Liver (tissue), 9 donors: ENCODE measurements around the gene DIPK1B. TPM values are rescaled to one million over a fixed set of nuclear protein-coding genes. Genes with fewer than 3 reads are reported as not detected.
A peak's percentile ranks its signal among the peaks of the same experiment; 100 is the strongest.

Experiments
- DNase-seq: peaks from one replicate; pipeline ENCODE4 v3.0.0-alpha.2; 2017; ENCODE audit warnings: low spot score
- H3K27ac ChIP-seq, 2 donors: one replicate each; pipeline ENCODE4 v1.7.0; 2013; ENCODE audit warnings: inconsistent platforms in 2 of 2, low read length in 2 of 2, control low read depth in 1 of 2, low read depth in 1 of 2, mild to moderate bottlenecking in 1 of 2
- H3K27me3 ChIP-seq, 4 donors: one replicate each; pipeline versions ENCODE4 v1.6.1 to v1.7.0; 2013; ENCODE audit warnings: low read length in 3 of 4, inconsistent platforms in 1 of 4, mild to moderate bottlenecking in 1 of 4, moderate library complexity in 1 of 4; ENCODE audit not compliant: control insufficient read depth in 4 of 4, insufficient read depth in 4 of 4
- H3K36me3 ChIP-seq, 4 donors: one replicate each; pipeline versions ENCODE4 v1.6.1 to v1.7.0; 2013; ENCODE audit warnings: low read length in 3 of 4, mild to moderate bottlenecking in 3 of 4, low read depth in 1 of 4, moderate library complexity in 1 of 4; ENCODE audit not compliant: control insufficient read depth in 4 of 4, insufficient read depth in 3 of 4
- H3K4me1 ChIP-seq, 4 donors: one replicate each; pipeline versions ENCODE4 v1.6.1 to v1.7.0; 2013; ENCODE audit warnings: low read length in 3 of 4, mild to moderate bottlenecking in 3 of 4, moderate library complexity in 1 of 4; ENCODE audit not compliant: control insufficient read depth in 4 of 4, insufficient read depth in 4 of 4
- H3K4me3 ChIP-seq, 3 donors: one replicate each; pipeline versions ENCODE4 v1.6.1 to v1.7.0; 2013; ENCODE audit warnings: low read length in 3 of 3, control low read depth in 1 of 3, low read depth in 1 of 3, mild to moderate bottlenecking in 1 of 3
- H3K9ac ChIP-seq, 2 donors: one replicate each; pipeline ENCODE4 v1.7.0; 2013; ENCODE audit warnings: low read length in 2 of 2, mild to moderate bottlenecking in 2 of 2, moderate library complexity in 2 of 2, control low read depth in 1 of 2, low read depth in 1 of 2
- H3K9me3 ChIP-seq, 4 donors: one replicate each; pipeline versions ENCODE4 v1.6.1 to v1.7.0; 2013; ENCODE audit warnings: low read length in 3 of 4; ENCODE audit not compliant: control insufficient read depth in 4 of 4
- CTCF ChIP-seq: fragments of 150-350 bp; IDR thresholded peaks from 2 replicates; pipeline ENCODE4 v1.5.1; 2017; ENCODE audit warnings: improper control_type of control experiment, low read depth, low read length; ENCODE audit not compliant: missing input control
- EGR1 ChIP-seq, 2 donors: IDR thresholded peaks; 2 replicates each; pipeline ENCODE4 v1.6.1; 2016 to 2018; ENCODE audit warnings: antibody characterized with exemption in 2 of 2, low read depth in 2 of 2
- FOXA1 ChIP-seq: IDR thresholded peaks from 2 replicates; pipeline ENCODE4 v1.6.1; 2016; ENCODE audit warnings: antibody characterized with exemption
- FOXA2 ChIP-seq: IDR thresholded peaks from 2 replicates; pipeline ENCODE4 v1.6.1; 2016; ENCODE audit warnings: antibody characterized with exemption
- GABPA ChIP-seq, 2 donors: IDR thresholded peaks in 1 of 2; conservative IDR thresholded peaks in 1 of 2; 2 replicates each; pipeline ENCODE4 v1.6.1; 2016; ENCODE audit warnings: antibody characterized with exemption in 2 of 2, mild to moderate bottlenecking in 1 of 2, moderate library complexity in 1 of 2
- HNF4A ChIP-seq, 2 donors: conservative IDR thresholded peaks; 2 replicates each; pipeline ENCODE4 v1.6.1; 2016; ENCODE audit warnings: antibody characterized with exemption in 2 of 2, mild to moderate bottlenecking in 2 of 2
- HNF4G ChIP-seq: IDR thresholded peaks from 2 replicates; pipeline ENCODE4 v1.6.1; 2016; ENCODE audit warnings: antibody characterized with exemption
- JUND ChIP-seq, 2 donors: IDR thresholded peaks; 2 replicates each; pipeline ENCODE4 v1.6.1; 2016; ENCODE audit warnings: antibody characterized with exemption in 2 of 2
- MAX ChIP-seq: IDR thresholded peaks from 2 replicates; pipeline ENCODE4 v1.6.1; 2016; ENCODE audit warnings: antibody characterized with exemption
- NR2F2 ChIP-seq: IDR thresholded peaks from 2 replicates; pipeline ENCODE4 v1.6.1; 2016; ENCODE audit warnings: antibody characterized with exemption
- RAD21 ChIP-seq, 2 donors: IDR thresholded peaks; 2 replicates each; pipeline ENCODE4 v1.6.1; 2016; ENCODE audit warnings: antibody characterized with exemption in 2 of 2, mild to moderate bottlenecking in 2 of 2
- RXRA ChIP-seq, 2 donors: IDR thresholded peaks; 2 replicates each; pipeline ENCODE4 v1.6.1; 2017 to 2018; ENCODE audit warnings: antibody characterized with exemption in 2 of 2, mild to moderate bottlenecking in 1 of 2
- YY1 ChIP-seq: IDR thresholded peaks from 2 replicates; pipeline ENCODE4 v1.6.1; 2016; ENCODE audit warnings: antibody characterized with exemption, mild to moderate bottlenecking
- ZBTB33 ChIP-seq: IDR thresholded peaks from 2 replicates; pipeline ENCODE4 v1.6.1; 2016; ENCODE audit warnings: antibody characterized with exemption
- WGBS: extraction: QIAGEN DNeasy Blood & Tissue Kit; methylation state at CpG from one replicate; pipeline ENCODE4 v1.1.7; 2013; 5-methylcytosine and 5-hydroxymethylcytosine counted together
- polyA plus RNA-seq, 2 donors: library from polyadenylated mRNA; stranded (reverse) in 1 of 2; unstranded in 1 of 2; fragments of 200-250 nt in 1 of 2; fragments of >200 nt in 1 of 2; fragmentation: Nextera tagmentation in 1 of 2; extraction: Ambion mirVana in 1 of 2; gene quantifications; one replicate each; pipeline versions ENCODE4 v1.2.1 to v1.2.3, GENCODE V29; 2013 to 2015
- total RNA-seq, 2 donors: library from RNA; depleted of rRNA; stranded (reverse); fragments of >200 nt; gene quantifications; one replicate each; pipeline ENCODE4 v1.2.3, GENCODE V29; 2014
- donor health status: healthy.
- donor health status: healthy.
- donor health status: healthy.
- donor health status: healthy.
- donor health status: healthy.

The DIPK1B gene
- total and polyA plus RNA-seq, 4 donors: 2.3 to 19.7 (median 5.2) TPM

GRCh38 chr9:136664000-136664915 is 48.1 kb upstream of the DIPK1B start:
- WGBS: 79% methylated on average over 27 of the region's 27 CpGs
- H3K9ac ChIP-seq: peak overlapping the region in 1 of 2 donors; percentile 28

GRCh38 chr9:136665111-136665703 is 47.2 kb upstream of the DIPK1B start:
- H3K4me1 ChIP-seq: peaks cover 3 to 12% (median 6%) of the 10 kb centered on the region in 4 donors
- H3K36me3 ChIP-seq: no peaks in the 10 kb centered on the region
- no peak for DNase-seq
- no peaks in the 10 kb centered on the region for H3K27me3 ChIP-seq
- H3K27ac ChIP-seq: peak overlapping the region; percentile 64 to 78
- H3K9me3 ChIP-seq: no peaks in the 10 kb centered on the region
- peak; percentile 21 for TF ChIP-seq CTCF
- TF ChIP-seq JUND (IDR thresholded peaks at IDR 0.05): no peak
- no peak for TF ChIP-seq YY1
- H3K4me3 ChIP-seq: peak overlapping the region in 2 of 3 donors; percentile 58 to 66
- WGBS: 15% methylated on average over 49 of the region's 49 CpGs
- H3K9ac ChIP-seq: peak overlapping the region in 1 of 2 donors; percentile 47

More at GRCh38 chr9:136664000-136664915, 48.1 kb upstream of the DIPK1B start:
- H3K4me3 ChIP-seq: peak overlapping the region; percentile 41 to 66 (median 58)
- no peak for DNase-seq
- peak overlapping the region; percentile 68 to 78 for H3K27ac ChIP-seq
- H3K4me1 ChIP-seq: peaks cover 0 to 8% (median 6%) of the 10 kb centered on the region in 4 donors
- H3K27me3 ChIP-seq: no peaks in the 10 kb centered on the region
- no peaks in the 10 kb centered on the region for H3K9me3 ChIP-seq
- TF ChIP-seq ZBTB33 (no peak), HNF4G (no peak), MAX (no peak), RXRA (IDR thresholded peaks at IDR 0.05) (no peak), EGR1 (IDR thresholded peaks at IDR 0.05; ENCODE audit: low read depth in 2 of 2) (no peak), GABPA (IDR thresholded peaks at IDR 0.05 in 1 of 2, conservative IDR thresholded peaks at IDR 0.05 in 1 of 2) (no peak), NR2F2 (no peak), FOXA2 (no peak), HNF4A (conservative IDR thresholded peaks at IDR 0.05) (no peak), RAD21 (IDR thresholded peaks at IDR 0.05) (no peak), FOXA1 (no peak), YY1 (no peak), CTCF (no peak)
- H3K36me3 ChIP-seq: no peaks in the 10 kb centered on the region
